Activated CD4-positive, alpha-beta T cell treated with anti-CD3 and anti-CD28 coated beads for 48 hours (primary cell): ENCODE results near the gene ABCA2.
A peak's percentile ranks its signal among the peaks of the same experiment; 100 is the strongest.
"Not testable (repeated sequence)": the region's sequence is repeated elsewhere in the genome, so short reads cannot be mapped to it uniquely, and the experiment has no call there.

Source experiments
- DNase-seq: peaks from one replicate; pipeline ENCODE4 v3.0.0-alpha.2; 2020

Gene ABCA2

GRCh38 chr9:137062798-137063197 lies 34.8 kb upstream of the ABCA2 start:
- not testable (repeated sequence) for DNase-seq

GRCh38 chr9:137062384-137062783 lies 34.3 kb upstream of the ABCA2 start:
- no peak for DNase-seq

- no peak for DNase-seq
Observed at GRCh38 chr9:137058521-137059234, 30.6 kb upstream of the ABCA2 start.

- no peak for DNase-seq
Observed at GRCh38 chr9:137057545-137057944, 29.5 kb upstream of the ABCA2 start.

GRCh38 chr9:137056739-137057415 lies 28.8 kb upstream of the ABCA2 start:
- DNase-seq, result no peak

- DNase-seq, result no peak
Observed at GRCh38 chr9:137055385-137056364, 27.6 kb upstream of the ABCA2 start.

- DNase-seq, result no peak
Observed at GRCh38 chr9:137054932-137055384, 26.9 kb upstream of the ABCA2 start.

GRCh38 chr9:137053944-137054931 lies 26.2 kb upstream of the ABCA2 start, which contains the start of gene ENTPD2:
Gene ENTPD2 (minus strand): TSS chr9:137054061. CDS start chr9:137053997, 64 bp downstream.
- peak; percentile 37 for DNase-seq

GRCh38 chr9:137052998-137053943 lies 25.2 kb upstream of the ABCA2 start:
- no peak for DNase-seq

GRCh38 chr9:137052293-137052692 lies 24.3 kb upstream of the ABCA2 start:
- no peak for DNase-seq

- no peak for DNase-seq
Observed at GRCh38 chr9:137051145-137051724, 23.2 kb upstream of the ABCA2 start.

GRCh38 chr9:137050570-137050969 lies 22.5 kb upstream of the ABCA2 start:
- no peak for DNase-seq

- DNase-seq, result peak; percentile 85
Observed at GRCh38 chr9:137049544-137050449, 21.8 kb upstream of the ABCA2 start.

GRCh38 chr9:137048655-137049543 lies 20.9 kb upstream of the ABCA2 start:
- DNase-seq, result no peak

GRCh38 chr9:137046088-137046787 lies 18.2 kb upstream of the ABCA2 start, which contains the start of gene NPDC1:
Gene NPDC1 (minus strand): TSS chr9:137046177. CDS start chr9:137045989, 188 bp downstream.
- DNase-seq, result peak; percentile 89

GRCh38 chr9:137045294-137046087 lies 17.5 kb upstream of the ABCA2 start:
- peak; percentile 44 for DNase-seq
